CD14-positive monocyte (primary cell): Measurements from ENCODE around the gene CMSS1. TPM values are rescaled to one million over a fixed set of nuclear protein-coding genes. Genes with fewer than 3 reads are reported as not detected.

Experiments
- DNase-seq, 3 donors: peaks; one replicate each; pipeline ENCODE4 v3.0.0-alpha.2; 2011 to 2022
- H2AFZ ChIP-seq: 2 replicates; pipeline ENCODE4 v1.6.0; 2012; ENCODE audit warnings: mild to moderate bottlenecking, low read depth, low read length, inconsistent platforms; ENCODE audit not compliant: insufficient read depth, poor library complexity, severe bottlenecking
- H3K27ac ChIP-seq, 2 donors: 1 replicate in 1 of 2; 2 replicates in 1 of 2; pipeline ENCODE4 v1.5.1; 2012 to 2013; ENCODE audit warnings: low read length in 2 of 2, control low read depth in 1 of 2, inconsistent platforms in 1 of 2, low read depth in 1 of 2, mild to moderate bottlenecking in 1 of 2
- H3K27me3 ChIP-seq, 2 donors: one replicate each; pipeline versions ENCODE4 v1.6.0 to v1.6.1; 2011 to 2013; ENCODE audit warnings: low read length in 2 of 2; ENCODE audit not compliant: control insufficient read depth in 2 of 2, insufficient read depth in 2 of 2
- H3K36me3 ChIP-seq, 2 donors: replicated peaks in 1 of 2; 1 replicate in 1 of 2; 2 replicates in 1 of 2; pipeline versions ENCODE4 v1.5.1 to v1.6.1; 2012 to 2013; ENCODE audit warnings: low read length in 2 of 2, control low read depth in 1 of 2, inconsistent platforms in 1 of 2, mild to moderate bottlenecking in 1 of 2; ENCODE audit not compliant: insufficient read depth in 2 of 2, control insufficient read depth in 1 of 2
- H3K4me1 ChIP-seq, 2 donors: 1 replicate in 1 of 2; 2 replicates in 1 of 2; pipeline versions ENCODE4 v1.5.1 to v1.6.1; 2012 to 2013; ENCODE audit warnings: low read length in 2 of 2, control low read depth in 1 of 2, inconsistent platforms in 1 of 2, mild to moderate bottlenecking in 1 of 2, moderate library complexity in 1 of 2; ENCODE audit not compliant: insufficient read depth in 2 of 2, control insufficient read depth in 1 of 2
- H3K4me2 ChIP-seq: replicated peaks from 2 replicates; pipeline ENCODE3; 2012; ENCODE audit warnings: low read length, moderate library complexity, mild to moderate bottlenecking; ENCODE audit not compliant: poor library complexity, severe bottlenecking; ENCODE audit errors: extremely low read depth
- H3K4me3 ChIP-seq, 3 experiments: fragments of 200-600 bp in 1 of 3; sonication (generic) in 1 of 3; replicated peaks in 1 of 3; 1 replicate in 2 of 3; 2 replicates in 1 of 3; pipeline ENCODE4 v1.5.1; 2011 to 2013; ENCODE audit warnings: low read length in 3 of 3, mild to moderate bottlenecking in 3 of 3, control low read depth in 2 of 3, low read depth in 2 of 3, inconsistent platforms in 1 of 3, moderate library complexity in 1 of 3
- H3K79me2 ChIP-seq: 2 replicates; pipeline ENCODE4 v1.6.0; 2012; ENCODE audit warnings: mild to moderate bottlenecking, control low read depth, inconsistent platforms, low read length, moderate library complexity; ENCODE audit not compliant: insufficient read depth
- H3K9ac ChIP-seq: 2 replicates; pipeline ENCODE4 v1.6.0; 2017; ENCODE audit warnings: low read length, mild to moderate bottlenecking; ENCODE audit not compliant: insufficient read depth, poor library complexity, severe bottlenecking
- H3K9me3 ChIP-seq, 2 donors: replicated peaks in 1 of 2; 1 replicate in 1 of 2; 2 replicates in 1 of 2; pipeline versions ENCODE4 v1.5.1 to v1.6.1; 2012 to 2013; ENCODE audit warnings: low read length in 2 of 2, control low read depth in 1 of 2; ENCODE audit not compliant: control insufficient read depth in 1 of 2, insufficient read depth in 1 of 2
- H4K20me1 ChIP-seq: 2 replicates; pipeline ENCODE4 v1.6.0; 2012; ENCODE audit warnings: mild to moderate bottlenecking, low read length, control low read depth, moderate library complexity; ENCODE audit not compliant: insufficient read depth
- H3K27ac Mint-ChIP-seq, 7 donors: one replicate each; pipeline ENCODE4 v1.8.0; 2020; ENCODE audit warnings: mild to moderate bottlenecking in 7 of 7, mixed read lengths in 7 of 7, moderate library complexity in 6 of 7, inconsistent platforms in 2 of 7
- H3K27me3 Mint-ChIP-seq, 3 donors: one replicate each; pipeline ENCODE4 v1.8.0; 2021 to 2022; ENCODE audit warnings: low read depth in 3 of 3, mild to moderate bottlenecking in 3 of 3, mixed read lengths in 3 of 3, moderate library complexity in 3 of 3, inconsistent platforms in 1 of 3
- H3K36me3 Mint-ChIP-seq, 2 donors: one replicate each; pipeline ENCODE4 v1.8.0; 2020; ENCODE audit warnings: mixed read lengths in 2 of 2, inconsistent platforms in 1 of 2, mild to moderate bottlenecking in 1 of 2
- H3K4me1 Mint-ChIP-seq: one replicate; pipeline ENCODE4 v1.8.0; 2020; ENCODE audit warnings: mild to moderate bottlenecking, mixed read lengths
- H3K4me3 Mint-ChIP-seq, 2 donors: one replicate each; pipeline ENCODE4 v1.8.0; 2020; ENCODE audit warnings: mild to moderate bottlenecking in 2 of 2, mixed read lengths in 2 of 2, moderate library complexity in 1 of 2
- H3K9me3 Mint-ChIP-seq, 7 donors: one replicate each; pipeline ENCODE4 v1.8.0; 2020 to 2022; ENCODE audit warnings: mixed read lengths in 7 of 7, mild to moderate bottlenecking in 6 of 7, moderate library complexity in 6 of 7, inconsistent platforms in 2 of 7
- CTCF ChIP-seq: fragments of 200-600 bp; IDR thresholded peaks from one replicate; pipeline ENCODE4 v1.8.0; 2022; ENCODE audit warnings: antibody characterized with exemption, mild to moderate bottlenecking
- WGBS: methylation state at CpG from one replicate; pipeline ENCODE4 v1.1.5; 2013; ENCODE audit warnings: missing lambda C conversion rate; ENCODE audit not compliant: insufficient coverage; 5-methylcytosine and 5-hydroxymethylcytosine counted together
- intact Hi-C, 2 donors: fragments of 100-400 bp; cut with micrococcal nuclease; formaldehyde crosslinking; loops; one replicate each; pipeline versions ENCODE4 v1.15.0 to v1.15.1; 2023
- polyA plus RNA-seq, 3 donors: library from polyadenylated mRNA; depleted of rRNA in 1 of 3; unstranded in 2 of 3; stranded (reverse) in 1 of 3; fragments of 300-500 nt in 2 of 3; fragments of >200 nt in 1 of 3; fragmentation: Illumina TruSeq in 2 of 3; gene quantifications; 1 replicate in 2 of 3; 2 replicates in 1 of 3; pipeline ENCODE4 v1.2.3, GENCODE V29; 2012 to 2021

Gene CMSS1
- polyA plus RNA-seq, 3 donors = 1.1 to 3.6 (median 2.2) TPM

- no peak for TF ChIP-seq CTCF
- Mint-ChIP-seq H3K4me1 (no peaks in the 10 kb centered on the region), H3K36me3 (no peaks in the 10 kb centered on the region), H3K4me3 (no peak overlapping the region), H3K27ac (no peak overlapping the region), H3K9me3 (peaks cover 0 to 15% (median 7%) of the 10 kb centered on the region in 7 donors), H3K27me3 (peaks cover 0 to 2% (median 2%) of the 10 kb centered on the region in 3 donors)
- WGBS = 100% methylated on average over 2 of the region's 6 CpGs
- H3K9me3 ChIP-seq = peaks cover 0 to 5% of the 10 kb centered on the region in 2 donors
- no peaks in the 10 kb centered on the region for H3K36me3 ChIP-seq
- no peaks in the 10 kb centered on the region for H4K20me1 ChIP-seq
- no peak for DNase-seq
- H3K4me1 ChIP-seq = no peaks in the 10 kb centered on the region
- intact Hi-C loops = no loop called here
- no peaks in the 10 kb centered on the region for H3K27me3 ChIP-seq
- no peak overlapping the region for H2AFZ ChIP-seq
- H3K4me3 ChIP-seq = no peak overlapping the region
- H3K79me2 ChIP-seq = no peaks in the 10 kb centered on the region
- no peak overlapping the region for H3K27ac ChIP-seq
- H3K4me2 ChIP-seq = no peak overlapping the region
- no peak overlapping the region for H3K9ac ChIP-seq
These were observed 409.2 kb downstream of the CMSS1 start for GRCh38 chr3:100226712-100227429.

DNA sequence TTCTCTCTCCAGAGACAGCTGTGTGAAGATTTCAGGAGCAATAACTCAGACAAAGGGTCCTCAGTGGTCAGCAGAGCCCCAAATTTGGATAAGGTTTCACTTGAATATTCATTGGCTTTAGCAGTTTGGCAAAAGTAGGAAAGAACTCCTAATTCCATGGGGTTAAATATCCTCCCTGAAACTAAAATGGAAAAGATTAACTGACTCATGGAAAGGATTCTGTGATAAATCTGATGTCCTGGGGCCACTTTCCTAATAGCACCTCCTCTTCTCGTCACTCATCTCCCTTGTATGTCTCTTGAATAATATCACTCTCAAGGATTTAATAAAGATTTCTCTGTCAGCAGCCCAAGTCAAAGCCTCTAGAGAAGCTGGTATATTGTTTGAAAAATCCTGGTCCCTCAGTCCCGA is 409.9 kb downstream of the CMSS1 start:
- peaks cover 0 to 16% (median 7%) of the 10 kb centered on the region in 7 donors for H3K9me3 Mint-ChIP-seq
- no peak for TF ChIP-seq CTCF

More for the DNA sequence above, 409.9 kb downstream of the CMSS1 start:
- no peaks in the 10 kb centered on the region for H3K4me1 ChIP-seq
- no peaks in the 10 kb centered on the region for H3K36me3 Mint-ChIP-seq
- peaks cover 0 to 5% of the 10 kb centered on the region in 2 donors for H3K9me3 ChIP-seq
- no peak for DNase-seq
- no peak overlapping the region for H3K4me3 ChIP-seq
- WGBS = 89% methylated on average over 1 of the region's 2 CpGs
- H3K27me3 Mint-ChIP-seq = peaks cover 0 to 2% (median 2%) of the 10 kb centered on the region in 3 donors
- no peak overlapping the region for H3K4me3 Mint-ChIP-seq
- H3K36me3 ChIP-seq = no peaks in the 10 kb centered on the region
- no peak overlapping the region for H3K9ac ChIP-seq
- no peak overlapping the region for H2AFZ ChIP-seq
- no peaks in the 10 kb centered on the region for H4K20me1 ChIP-seq
- no peak overlapping the region for H3K27ac ChIP-seq
- no peaks in the 10 kb centered on the region for H3K27me3 ChIP-seq
- H3K27ac Mint-ChIP-seq = no peak overlapping the region
- no peaks in the 10 kb centered on the region for H3K79me2 ChIP-seq
- no peak overlapping the region for H3K4me2 ChIP-seq
- no peaks in the 10 kb centered on the region for H3K4me1 Mint-ChIP-seq
- intact Hi-C loops = no loop called here
